ENCODE data around the gene SLK.

The SLK gene

DNA sequence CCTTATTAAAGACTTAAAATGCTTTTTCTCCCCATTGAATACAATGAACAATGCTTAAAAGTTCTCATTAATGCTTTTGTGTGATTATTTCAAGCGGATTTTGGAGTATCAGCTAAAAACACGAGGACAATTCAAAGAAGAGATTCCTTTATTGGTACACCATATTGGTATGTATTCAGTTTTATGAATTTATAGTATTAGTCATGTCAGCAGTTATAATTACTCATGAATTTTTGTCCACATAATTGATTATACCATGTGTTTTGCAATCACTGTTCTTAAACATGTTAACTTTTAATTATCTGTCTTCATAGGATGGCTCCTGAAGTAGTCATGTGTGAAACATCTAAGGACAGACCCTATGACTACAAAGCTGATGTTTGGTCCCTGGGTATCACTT lies 31.9 kb downstream of the SLK start:
- Histone ChIP-seq H3K56ac (ENCODE audit: low read length) (no peak overlapping the region), H3K4me1 (ENCODE audit: control insufficient read depth, low read depth, low read length) (no peaks in the 10 kb centered on the region), H3K27me3 (ENCODE audit: insufficient read depth, low read length, poor library complexity) (no peaks in the 10 kb centered on the region), H3K36me3 (ENCODE audit: control insufficient read depth, insufficient read depth, low read length) (no peaks in the 10 kb centered on the region), H3K4me2 (ENCODE audit: low read length) (no peak overlapping the region), H2BK5ac (ENCODE audit: low read length) (no peak overlapping the region), H3K4ac (ENCODE audit: low read depth, low read length) (no peak overlapping the region), H4K5ac (ENCODE audit: low read length) (no peak overlapping the region), H2AK5ac (ENCODE audit: low read length) (no peak overlapping the region), H3K4me3 (ENCODE audit: low read length) (no peak overlapping the region), H2BK120ac (ENCODE audit: low read depth, low read length) (no peak overlapping the region), H3K79me2 (ENCODE audit: control insufficient read depth, insufficient read depth, low read length) (no peaks in the 10 kb centered on the region), H2BK15ac (replicated peaks; ENCODE audit: low read depth) (no peak overlapping the region), H3K27ac (ENCODE audit: low read depth, low read length) (no peak overlapping the region), H4K8ac (ENCODE audit: low read depth, low read length) (no peak overlapping the region), H3K79me1 (ENCODE audit: low read length) (no peaks in the 10 kb centered on the region), H3K23ac (ENCODE audit: low read length) (no peak overlapping the region), H3K18ac (ENCODE audit: low read length) (no peak overlapping the region), H3K9ac (ENCODE audit: low read length) (no peak overlapping the region)
- no CpG with 5 or more reads among the region's 2 CpGs for WGBS (ENCODE audit: extremely low coverage, insufficient coverage, low lambda C conversion rate)
- no peak for DNase-seq

DNA sequence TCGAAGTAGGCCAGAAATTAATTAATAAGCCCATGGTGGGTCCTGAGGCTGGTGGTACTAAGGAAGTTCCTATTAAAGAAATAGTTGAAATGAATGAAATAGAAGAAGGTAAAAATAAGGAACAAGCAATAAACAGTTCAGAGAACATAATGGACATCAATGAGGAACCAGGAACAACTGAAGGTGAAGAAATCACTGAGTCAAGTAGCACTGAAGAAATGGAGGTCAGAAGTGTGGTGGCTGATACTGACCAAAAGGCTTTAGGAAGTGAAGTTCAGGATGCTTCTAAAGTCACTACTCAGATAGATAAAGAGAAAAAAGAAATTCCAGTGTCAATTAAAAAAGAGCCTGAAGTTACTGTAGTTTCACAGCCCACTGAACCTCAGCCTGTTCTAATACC lies 36.0 kb downstream of the SLK start:
- Histone ChIP-seq H3K4ac (ENCODE audit: low read depth, low read length) (no peak overlapping the region), H3K4me2 (ENCODE audit: low read length) (no peak overlapping the region), H2BK15ac (replicated peaks; ENCODE audit: low read depth) (no peak overlapping the region), H3K23ac (ENCODE audit: low read length) (no peak overlapping the region), H3K9ac (ENCODE audit: low read length) (no peak overlapping the region), H3K27me3 (ENCODE audit: insufficient read depth, low read length, poor library complexity) (no peaks in the 10 kb centered on the region), H3K4me3 (ENCODE audit: low read length) (no peak overlapping the region), H2BK120ac (ENCODE audit: low read depth, low read length) (no peak overlapping the region), H2BK5ac (ENCODE audit: low read length) (no peak overlapping the region), H3K79me1 (ENCODE audit: low read length) (no peaks in the 10 kb centered on the region), H3K36me3 (ENCODE audit: control insufficient read depth, insufficient read depth, low read length) (no peaks in the 10 kb centered on the region), H3K27ac (ENCODE audit: low read depth, low read length) (no peak overlapping the region), H4K8ac (ENCODE audit: low read depth, low read length) (no peak overlapping the region), H3K18ac (ENCODE audit: low read length) (no peak overlapping the region), H3K56ac (ENCODE audit: low read length) (no peak overlapping the region), H3K79me2 (ENCODE audit: control insufficient read depth, insufficient read depth, low read length) (no peaks in the 10 kb centered on the region), H4K5ac (ENCODE audit: low read length) (no peak overlapping the region), H2AK5ac (ENCODE audit: low read length) (no peak overlapping the region), H3K4me1 (ENCODE audit: control insufficient read depth, low read depth, low read length) (no peaks in the 10 kb centered on the region)
- WGBS (ENCODE audit: extremely low coverage, insufficient coverage, low lambda C conversion rate): no CpG with 5 or more reads among the region's 1 CpG
- no peak for DNase-seq

DNA sequence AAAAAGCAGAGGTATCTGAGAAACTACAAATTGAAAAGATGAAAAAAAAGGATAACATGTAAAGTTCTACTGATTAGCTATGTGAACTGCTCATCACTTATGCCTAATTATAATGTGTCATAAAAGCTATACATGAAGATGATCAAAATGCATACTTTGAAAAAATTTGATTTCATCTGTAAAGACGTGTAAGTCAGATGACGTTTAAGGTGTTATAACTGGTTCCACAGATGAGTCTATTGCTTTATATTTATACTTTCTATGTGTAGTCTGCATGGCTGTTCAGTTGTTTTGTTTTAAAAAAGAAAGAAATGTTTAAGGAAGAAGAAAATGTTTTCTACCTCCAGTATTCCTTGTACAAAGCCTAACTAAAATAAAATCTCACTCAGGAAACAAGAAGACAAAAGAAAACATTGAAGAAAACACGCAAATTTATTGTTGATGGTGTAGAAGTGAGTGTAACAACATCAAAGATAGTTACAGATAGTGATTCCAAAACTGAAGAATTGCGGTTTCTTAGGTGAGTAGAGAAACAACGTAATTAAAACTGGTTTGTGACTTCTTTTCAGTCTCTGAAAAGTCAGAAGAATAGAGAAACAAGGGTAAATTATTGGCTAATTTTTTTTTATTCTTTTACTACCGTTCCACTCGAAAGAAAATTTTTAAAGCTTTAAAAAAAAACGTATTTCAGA lies 38.4 kb downstream of the SLK start:
- H2BK120ac ChIP-seq (ENCODE audit: low read depth, low read length): no peak overlapping the region

GRCh38 chr10:104011904-104012303 lies 45.0 kb downstream of the SLK start:
- Histone ChIP-seq H3K4ac (ENCODE audit: low read depth, low read length) (no peak overlapping the region), H4K5ac (ENCODE audit: low read length) (no peak overlapping the region), H2BK15ac (replicated peaks; ENCODE audit: low read depth) (no peak overlapping the region), H3K18ac (ENCODE audit: low read length) (no peak overlapping the region), H3K79me1 (ENCODE audit: low read length) (no peaks in the 10 kb centered on the region), H2AK5ac (ENCODE audit: low read length) (no peak overlapping the region), H3K36me3 (ENCODE audit: control insufficient read depth, insufficient read depth, low read length) (no peaks in the 10 kb centered on the region), H2BK5ac (ENCODE audit: low read length) (no peak overlapping the region), H4K8ac (ENCODE audit: low read depth, low read length) (no peak overlapping the region), H3K4me1 (ENCODE audit: control insufficient read depth, low read depth, low read length) (no peaks in the 10 kb centered on the region), H3K4me3 (ENCODE audit: low read length) (no peak overlapping the region), H3K27ac (ENCODE audit: low read depth, low read length) (no peak overlapping the region), H3K56ac (ENCODE audit: low read length) (no peak overlapping the region), H3K79me2 (ENCODE audit: control insufficient read depth, insufficient read depth, low read length) (no peaks in the 10 kb centered on the region), H2BK120ac (ENCODE audit: low read depth, low read length) (no peak overlapping the region), H3K23ac (ENCODE audit: low read length) (no peak overlapping the region), H3K4me2 (ENCODE audit: low read length) (no peak overlapping the region), H3K27me3 (ENCODE audit: insufficient read depth, low read length, poor library complexity) (no peaks in the 10 kb centered on the region), H3K9ac (ENCODE audit: low read length) (no peak overlapping the region)
- DNase-seq: no peak
- WGBS (ENCODE audit: extremely low coverage, insufficient coverage, low lambda C conversion rate): 100% methylated on average over 2 of the region's 2 CpGs

More for the DNA sequence above, 38.4 kb downstream of the SLK start:
- Histone ChIP-seq H2BK15ac (replicated peaks; ENCODE audit: low read depth) (no peak overlapping the region), H3K9ac (ENCODE audit: low read length) (no peak overlapping the region), H3K36me3 (ENCODE audit: control insufficient read depth, insufficient read depth, low read length) (no peaks in the 10 kb centered on the region), H3K18ac (ENCODE audit: low read length) (no peak overlapping the region), H2BK5ac (ENCODE audit: low read length) (no peak overlapping the region), H3K4me1 (ENCODE audit: control insufficient read depth, low read depth, low read length) (no peaks in the 10 kb centered on the region), H4K5ac (ENCODE audit: low read length) (no peak overlapping the region), H3K27ac (ENCODE audit: low read depth, low read length) (no peak overlapping the region), H2AK5ac (ENCODE audit: low read length) (no peak overlapping the region), H3K4me3 (ENCODE audit: low read length) (no peak overlapping the region), H3K79me2 (ENCODE audit: control insufficient read depth, insufficient read depth, low read length) (no peaks in the 10 kb centered on the region), H3K79me1 (ENCODE audit: low read length) (no peaks in the 10 kb centered on the region), H3K23ac (ENCODE audit: low read length) (no peak overlapping the region), H3K4ac (ENCODE audit: low read depth, low read length) (no peak overlapping the region), H3K56ac (ENCODE audit: low read length) (no peak overlapping the region), H3K27me3 (ENCODE audit: insufficient read depth, low read length, poor library complexity) (no peaks in the 10 kb centered on the region), H3K4me2 (ENCODE audit: low read length) (no peak overlapping the region), H4K8ac (ENCODE audit: low read depth, low read length) (no peak overlapping the region)
- WGBS (ENCODE audit: extremely low coverage, insufficient coverage, low lambda C conversion rate): no CpG with 5 or more reads among the region's 8 CpGs
- DNase-seq: no peak

- no CpG with 5 or more reads among the region's 4 CpGs for WGBS (ENCODE audit: extremely low coverage, insufficient coverage, low lambda C conversion rate)
Observed at GRCh38 chr10:104013489-104013888, 46.5 kb downstream of the SLK start.

GRCh38 chr10:104014176-104014575 lies 47.2 kb downstream of the SLK start:
- no peak overlapping the region for H3K9ac ChIP-seq (ENCODE audit: low read length)

More at GRCh38 chr10:104013489-104013888, 46.5 kb downstream of the SLK start:
- no peaks in the 10 kb centered on the region for H3K79me2 ChIP-seq (ENCODE audit: control insufficient read depth, insufficient read depth, low read length)
- no peak overlapping the region for H4K8ac ChIP-seq (ENCODE audit: low read depth, low read length)
- H3K56ac ChIP-seq (ENCODE audit: low read length): no peak overlapping the region
- no peak overlapping the region for H3K4ac ChIP-seq (ENCODE audit: low read depth, low read length)
- no peak overlapping the region for H3K18ac ChIP-seq (ENCODE audit: low read length)
- H4K5ac ChIP-seq (ENCODE audit: low read length): no peak overlapping the region
- no peak overlapping the region for H3K4me2 ChIP-seq (ENCODE audit: low read length)
- H3K27ac ChIP-seq (ENCODE audit: low read depth, low read length): no peak overlapping the region
- H3K4me1 ChIP-seq (ENCODE audit: control insufficient read depth, low read depth, low read length): no peaks in the 10 kb centered on the region
- H3K23ac ChIP-seq (ENCODE audit: low read length): no peak overlapping the region
- no peak overlapping the region for H3K9ac ChIP-seq (ENCODE audit: low read length)
- H3K79me1 ChIP-seq (ENCODE audit: low read length): no peaks in the 10 kb centered on the region
- no peak overlapping the region for H2BK120ac ChIP-seq (ENCODE audit: low read depth, low read length)
- H2BK5ac ChIP-seq (ENCODE audit: low read length): no peak overlapping the region
- no peaks in the 10 kb centered on the region for H3K27me3 ChIP-seq (ENCODE audit: insufficient read depth, low read length, poor library complexity)
- H3K36me3 ChIP-seq (ENCODE audit: control insufficient read depth, insufficient read depth, low read length): no peaks in the 10 kb centered on the region
- DNase-seq: no peak
- H2BK15ac ChIP-seq (replicated peaks; ENCODE audit: low read depth): no peak overlapping the region
- H2AK5ac ChIP-seq (ENCODE audit: low read length): no peak overlapping the region
- no peak overlapping the region for H3K4me3 ChIP-seq (ENCODE audit: low read length)

More at GRCh38 chr10:104014176-104014575, 47.2 kb downstream of the SLK start:
- H3K4me1 ChIP-seq (ENCODE audit: control insufficient read depth, low read depth, low read length): no peaks in the 10 kb centered on the region
- no peak overlapping the region for H3K4ac ChIP-seq (ENCODE audit: low read depth, low read length)
- no peak overlapping the region for H3K23ac ChIP-seq (ENCODE audit: low read length)
- H3K4me3 ChIP-seq (ENCODE audit: low read length): no peak overlapping the region
- no peak overlapping the region for H3K18ac ChIP-seq (ENCODE audit: low read length)
- H2BK15ac ChIP-seq (replicated peaks; ENCODE audit: low read depth): no peak overlapping the region
- DNase-seq: no peak
- no peak overlapping the region for H4K8ac ChIP-seq (ENCODE audit: low read depth, low read length)
- H3K4me2 ChIP-seq (ENCODE audit: low read length): no peak overlapping the region
- H3K79me1 ChIP-seq (ENCODE audit: low read length): no peaks in the 10 kb centered on the region
- H3K27ac ChIP-seq (ENCODE audit: low read depth, low read length): no peak overlapping the region
- no peaks in the 10 kb centered on the region for H3K36me3 ChIP-seq (ENCODE audit: control insufficient read depth, insufficient read depth, low read length)
- no peak overlapping the region for H2BK5ac ChIP-seq (ENCODE audit: low read length)
- no peaks in the 10 kb centered on the region for H3K79me2 ChIP-seq (ENCODE audit: control insufficient read depth, insufficient read depth, low read length)
- no peaks in the 10 kb centered on the region for H3K27me3 ChIP-seq (ENCODE audit: insufficient read depth, low read length, poor library complexity)
- H4K5ac ChIP-seq (ENCODE audit: low read length): no peak overlapping the region
- H3K56ac ChIP-seq (ENCODE audit: low read length): no peak overlapping the region
- no CpG with 5 or more reads among the region's 2 CpGs for WGBS (ENCODE audit: extremely low coverage, insufficient coverage, low lambda C conversion rate)
- H2AK5ac ChIP-seq (ENCODE audit: low read length): no peak overlapping the region
- no peak overlapping the region for H2BK120ac ChIP-seq (ENCODE audit: low read depth, low read length)

Measured in mesendoderm (in vitro differentiated cells).